Neural cell (in vitro differentiated cells): ENCODE results near the gene MYOCD. TPM values are rescaled to one million over a fixed set of nuclear protein-coding genes. Genes with fewer than 3 reads are reported as not detected.

Experiments used
- H2AFZ ChIP-seq: fragments of 200-600, 300-800 bp; sonication (generic), shearing (Covaris generic); 2 replicates; pipeline ENCODE4 v1.6.0; 2014; ENCODE audit warnings: low read depth, mild to moderate bottlenecking, antibody characterized with exemption, low read length, moderate library complexity
- H3F3A ChIP-seq: fragments of 200-600 bp; shearing (Covaris generic); 2 replicates; pipeline ENCODE4 v1.6.1; 2016; ENCODE audit warnings: mild to moderate bottlenecking, moderate library complexity, mixed read lengths, antibody characterized with exemption, low read length; ENCODE audit not compliant: insufficient read depth, poor library complexity, severe bottlenecking
- H3K27ac ChIP-seq: fragments of 200-600, 300-800 bp; sonication (generic), shearing (Covaris generic); 2 replicates; pipeline ENCODE4 v1.5.1; 2014; ENCODE audit warnings: mild to moderate bottlenecking, low read length, moderate library complexity
- H3K27me3 ChIP-seq: fragments of 300-800, 200-600 bp; sonication (generic), shearing (Covaris generic); 2 replicates; pipeline ENCODE4 v1.6.0; 2014; ENCODE audit warnings: mild to moderate bottlenecking, low read depth, low read length, moderate library complexity; ENCODE audit not compliant: insufficient read depth
- H3K36me3 ChIP-seq: fragments of 300-800, 200-600 bp; sonication (generic), shearing (Covaris generic); 2 replicates; pipeline ENCODE4 v1.5.1; 2014; ENCODE audit warnings: mild to moderate bottlenecking, antibody characterized with exemption, low read length, moderate library complexity; ENCODE audit not compliant: insufficient read depth
- H3K4me2 ChIP-seq: fragments of 300-800, 200-600 bp; sonication (generic), shearing (Covaris generic); 2 replicates; pipeline ENCODE4 v1.6.0; 2014; ENCODE audit warnings: mild to moderate bottlenecking, low read length
- H3K4me3 ChIP-seq: fragments of 300-800, 200-600 bp; sonication (generic), shearing (Covaris generic); 2 replicates; pipeline ENCODE4 v1.5.1; 2014; ENCODE audit warnings: mild to moderate bottlenecking, low read length, moderate library complexity
- H3K79me2 ChIP-seq: fragments of 200-600 bp; shearing (Covaris generic); replicated peaks from 2 replicates; pipeline ENCODE4 v1.6.0; 2014; ENCODE audit warnings: mild to moderate bottlenecking, low read length, moderate library complexity; ENCODE audit not compliant: insufficient read depth
- H3K9ac ChIP-seq: fragments of 300-800, 200-600 bp; sonication (generic), shearing (Covaris generic); 2 replicates; pipeline ENCODE4 v1.6.1; 2016; ENCODE audit warnings: mild to moderate bottlenecking, low read length, mixed read lengths
- H3K9me2 ChIP-seq: fragments of 200-600 bp; shearing (Covaris generic); 2 replicates; pipeline ENCODE4 v1.6.1; 2016; ENCODE audit warnings: mild to moderate bottlenecking, low read length, mixed read lengths; ENCODE audit not compliant: insufficient read depth
- H3K9me3 ChIP-seq: fragments of 200-600, 300-800 bp; sonication (generic), shearing (Covaris generic); 2 replicates; pipeline ENCODE4 v1.6.1; 2016; ENCODE audit warnings: mild to moderate bottlenecking, mixed run types, low read length, moderate library complexity, mixed read lengths
- H4K20me1 ChIP-seq: fragments of 200-600 bp; shearing (Covaris generic); 2 replicates; pipeline ENCODE4 v1.6.1; 2016; ENCODE audit warnings: mild to moderate bottlenecking, mixed run types; ENCODE audit not compliant: insufficient read depth
- EP300 ChIP-seq: fragments of 450-650 bp; conservative IDR thresholded peaks from 2 replicates; pipeline ENCODE4 v1.6.1; 2014; ENCODE audit warnings: antibody characterized with exemption, mild to moderate bottlenecking, moderate library complexity; ENCODE audit not compliant: poor library complexity, severe bottlenecking
- EZH2 ChIP-seq: fragments of 200-600, 300-800 bp; shearing (Covaris generic), sonication (generic); IDR thresholded peaks from 2 replicates; pipeline ENCODE4 v1.6.1; 2014; ENCODE audit warnings: antibody characterized with exemption, low read length, borderline replicate concordance, mild to moderate bottlenecking; ENCODE audit not compliant: insufficient read depth, poor library complexity, severe bottlenecking
- MXI1 ChIP-seq: fragments of 450-650 bp; conservative IDR thresholded peaks from 2 replicates; pipeline ENCODE4 v1.6.1; 2014; ENCODE audit warnings: antibody characterized with exemption, mild to moderate bottlenecking; ENCODE audit not compliant: poor library complexity, severe bottlenecking
- POLR2AphosphoS5 ChIP-seq: IDR thresholded peaks from 2 replicates; pipeline ENCODE4 v1.6.1; 2012
- RAD21 ChIP-seq: fragments of 450-650 bp; conservative IDR thresholded peaks from 2 replicates; pipeline ENCODE4 v1.6.1; 2014; ENCODE audit warnings: antibody characterized with exemption, mild to moderate bottlenecking, moderate library complexity
- SMC3 ChIP-seq: fragments of 450-650 bp; conservative IDR thresholded peaks from 2 replicates; pipeline ENCODE4 v1.6.1; 2014; ENCODE audit warnings: antibody characterized with exemption, mild to moderate bottlenecking, moderate library complexity; ENCODE audit not compliant: poor library complexity
- TAF1 ChIP-seq: IDR thresholded peaks from 2 replicates; pipeline ENCODE4 v1.6.1; 2012; ENCODE audit warnings: low read depth
- polyA plus RNA-seq: library from polyadenylated mRNA; depleted of rRNA; stranded (reverse); fragments of >200 nt; gene quantifications from 2 replicates; pipeline ENCODE4 v1.2.3, GENCODE V29; 2014
- TF ChIP-seq, protein P1 (sequence below): IDR thresholded peaks from 2 replicates; pipeline ENCODE4 v1.6.1; 2012; ENCODE audit warnings: borderline replicate concordance
- TF ChIP-seq, protein P2 (sequence below): fragments of 450-650 bp; IDR thresholded peaks from 2 replicates; pipeline ENCODE4 v1.5.1; 2014; ENCODE audit warnings: antibody characterized with exemption, mild to moderate bottlenecking, moderate library complexity; ENCODE audit not compliant: poor library complexity, severe bottlenecking

Gene MYOCD
- polyA plus RNA-seq, 1 donor from 2014 or later, result not detected

DNA sequence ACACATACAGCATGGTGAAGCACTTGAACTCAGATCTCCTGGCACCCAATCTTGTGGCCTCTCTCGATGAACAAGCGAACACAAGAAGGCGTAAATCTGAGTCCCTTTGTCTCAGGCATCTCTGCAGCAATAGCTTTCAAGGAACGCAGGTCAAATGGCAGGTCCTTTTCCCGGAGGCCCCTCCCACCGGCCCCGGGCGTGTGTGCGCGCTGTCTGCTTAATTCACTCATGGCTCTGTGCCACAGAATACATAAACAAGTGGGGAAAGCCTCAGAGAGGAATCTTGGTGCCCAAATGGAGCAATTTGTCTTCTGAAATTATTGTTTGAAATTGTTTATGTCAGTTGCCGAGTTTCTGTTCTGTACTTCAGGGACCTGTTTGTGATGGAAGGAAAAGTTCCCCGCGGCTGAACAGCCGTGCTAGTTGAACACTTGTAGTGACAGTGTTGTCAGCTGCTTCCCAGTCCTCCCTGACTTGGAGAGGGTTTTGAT is 14.8 kb downstream of the MYOCD start:
- Histone ChIP-seq H4K20me1 (no peaks in the 10 kb centered on the region), H3K9me2 (peaks cover 3% of the 10 kb centered on the region), H3K27me3 (no peaks in the 10 kb centered on the region), H3K27ac (no peak overlapping the region), H3K9me3 (no peaks in the 10 kb centered on the region), H3K79me2 (no peaks in the 10 kb centered on the region), H3K4me2 (no peak overlapping the region), H3K36me3 (no peaks in the 10 kb centered on the region), H3K9ac (no peak overlapping the region), H3F3A (no peaks in the 10 kb centered on the region), H3K4me3 (no peak overlapping the region), H2AFZ (no peak overlapping the region)
- no peak for TF ChIP-seq POLR2AphosphoS5
- TF ChIP-seq RAD21, result no peak
- TF ChIP-seq SMC3, result no peak
- TF ChIP-seq, protein P1, sequence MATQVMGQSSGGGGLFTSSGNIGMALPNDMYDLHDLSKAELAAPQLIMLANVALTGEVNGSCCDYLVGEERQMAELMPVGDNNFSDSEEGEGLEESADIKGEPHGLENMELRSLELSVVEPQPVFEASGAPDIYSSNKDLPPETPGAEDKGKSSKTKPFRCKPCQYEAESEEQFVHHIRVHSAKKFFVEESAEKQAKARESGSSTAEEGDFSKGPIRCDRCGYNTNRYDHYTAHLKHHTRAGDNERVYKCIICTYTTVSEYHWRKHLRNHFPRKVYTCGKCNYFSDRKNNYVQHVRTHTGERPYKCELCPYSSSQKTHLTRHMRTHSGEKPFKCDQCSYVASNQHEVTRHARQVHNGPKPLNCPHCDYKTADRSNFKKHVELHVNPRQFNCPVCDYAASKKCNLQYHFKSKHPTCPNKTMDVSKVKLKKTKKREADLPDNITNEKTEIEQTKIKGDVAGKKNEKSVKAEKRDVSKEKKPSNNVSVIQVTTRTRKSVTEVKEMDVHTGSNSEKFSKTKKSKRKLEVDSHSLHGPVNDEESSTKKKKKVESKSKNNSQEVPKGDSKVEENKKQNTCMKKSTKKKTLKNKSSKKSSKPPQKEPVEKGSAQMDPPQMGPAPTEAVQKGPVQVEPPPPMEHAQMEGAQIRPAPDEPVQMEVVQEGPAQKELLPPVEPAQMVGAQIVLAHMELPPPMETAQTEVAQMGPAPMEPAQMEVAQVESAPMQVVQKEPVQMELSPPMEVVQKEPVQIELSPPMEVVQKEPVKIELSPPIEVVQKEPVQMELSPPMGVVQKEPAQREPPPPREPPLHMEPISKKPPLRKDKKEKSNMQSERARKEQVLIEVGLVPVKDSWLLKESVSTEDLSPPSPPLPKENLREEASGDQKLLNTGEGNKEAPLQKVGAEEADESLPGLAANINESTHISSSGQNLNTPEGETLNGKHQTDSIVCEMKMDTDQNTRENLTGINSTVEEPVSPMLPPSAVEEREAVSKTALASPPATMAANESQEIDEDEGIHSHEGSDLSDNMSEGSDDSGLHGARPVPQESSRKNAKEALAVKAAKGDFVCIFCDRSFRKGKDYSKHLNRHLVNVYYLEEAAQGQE, result no peak
- TF ChIP-seq, protein P2, sequence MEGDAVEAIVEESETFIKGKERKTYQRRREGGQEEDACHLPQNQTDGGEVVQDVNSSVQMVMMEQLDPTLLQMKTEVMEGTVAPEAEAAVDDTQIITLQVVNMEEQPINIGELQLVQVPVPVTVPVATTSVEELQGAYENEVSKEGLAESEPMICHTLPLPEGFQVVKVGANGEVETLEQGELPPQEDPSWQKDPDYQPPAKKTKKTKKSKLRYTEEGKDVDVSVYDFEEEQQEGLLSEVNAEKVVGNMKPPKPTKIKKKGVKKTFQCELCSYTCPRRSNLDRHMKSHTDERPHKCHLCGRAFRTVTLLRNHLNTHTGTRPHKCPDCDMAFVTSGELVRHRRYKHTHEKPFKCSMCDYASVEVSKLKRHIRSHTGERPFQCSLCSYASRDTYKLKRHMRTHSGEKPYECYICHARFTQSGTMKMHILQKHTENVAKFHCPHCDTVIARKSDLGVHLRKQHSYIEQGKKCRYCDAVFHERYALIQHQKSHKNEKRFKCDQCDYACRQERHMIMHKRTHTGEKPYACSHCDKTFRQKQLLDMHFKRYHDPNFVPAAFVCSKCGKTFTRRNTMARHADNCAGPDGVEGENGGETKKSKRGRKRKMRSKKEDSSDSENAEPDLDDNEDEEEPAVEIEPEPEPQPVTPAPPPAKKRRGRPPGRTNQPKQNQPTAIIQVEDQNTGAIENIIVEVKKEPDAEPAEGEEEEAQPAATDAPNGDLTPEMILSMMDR, result no peak
- TF ChIP-seq EP300, result no peak
- TF ChIP-seq TAF1, result no peak
- no peak for TF ChIP-seq EZH2
- no peak for TF ChIP-seq MXI1

DNA sequence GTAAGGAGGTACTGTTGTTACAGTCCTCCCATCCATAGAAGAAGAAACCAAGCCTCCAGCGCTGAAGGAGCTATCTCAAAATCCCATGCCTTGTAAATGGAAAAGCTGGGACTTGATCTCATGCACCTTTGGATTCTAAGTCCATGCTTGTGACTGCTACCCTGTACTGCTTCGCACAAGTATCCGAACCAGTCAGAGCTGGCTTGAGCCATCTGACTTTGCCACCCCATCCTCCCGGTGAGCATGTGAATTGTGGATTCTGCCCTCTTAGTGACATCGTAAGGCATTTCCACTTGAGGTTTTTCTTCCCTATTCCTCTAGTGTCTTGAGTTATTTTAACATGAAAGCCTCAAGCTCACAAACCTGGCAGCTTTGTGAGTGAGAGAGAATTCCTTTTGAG is 15.3 kb downstream of the MYOCD start:
- Histone ChIP-seq H3K4me3 (no peak overlapping the region), H3K9me2 (peaks cover 3% of the 10 kb centered on the region), H3K27me3 (no peaks in the 10 kb centered on the region), H4K20me1 (no peaks in the 10 kb centered on the region), H3K36me3 (no peaks in the 10 kb centered on the region), H3F3A (no peaks in the 10 kb centered on the region), H3K9ac (no peak overlapping the region), H3K79me2 (no peaks in the 10 kb centered on the region), H3K9me3 (no peaks in the 10 kb centered on the region), H3K27ac (no peak overlapping the region), H3K4me2 (no peak overlapping the region), H2AFZ (no peak overlapping the region)
- no peak for TF ChIP-seq POLR2AphosphoS5
- TF ChIP-seq, protein P2, result no peak
- TF ChIP-seq, protein P1, result no peak
- no peak for TF ChIP-seq MXI1
- TF ChIP-seq RAD21, result no peak
- no peak for TF ChIP-seq SMC3
- TF ChIP-seq EZH2, result no peak
- TF ChIP-seq EP300, result no peak
- TF ChIP-seq TAF1, result no peak
